ENCODE measurements around the gene MGAT5.
A peak's percentile ranks its signal among the peaks of the same experiment; 100 is the strongest.

Gene MGAT5

GRCh38 chr2:134372611-134373131 is 118.8 kb downstream of the MGAT5 start:
- H3K4me3 ChIP-seq (ENCODE audit: low read depth, low read length), result no peak overlapping the region
- TF ChIP-seq CTCF (IDR thresholded peaks at IDR 0.05; ENCODE audit: low read depth, low read length, missing control alignments), result no peak
- peak; percentile 58 for DNase-seq
- in situ Hi-C loops (cut with HindIII; ENCODE audit: low pct_ligation_motif_present, low sequenced_read_pairs), result no loop called here
- peak overlapping the region; percentile 43 for H3K27ac ChIP-seq
- no peaks in the 10 kb centered on the region for H3K36me3 ChIP-seq (replicated peaks)
- no peaks in the 10 kb centered on the region for H3K27me3 ChIP-seq (replicated peaks)

- in situ Hi-C loops (cut with HindIII; ENCODE audit: low pct_ligation_motif_present, low sequenced_read_pairs), result no loop called here
- no peaks in the 10 kb centered on the region for H3K27me3 ChIP-seq (replicated peaks)
- no peaks in the 10 kb centered on the region for H3K36me3 ChIP-seq (replicated peaks)
- H3K4me3 ChIP-seq (ENCODE audit: low read depth, low read length), result no peak overlapping the region
- no peak overlapping the region for H3K27ac ChIP-seq
- DNase-seq, result peak; percentile 18
- TF ChIP-seq CTCF (IDR thresholded peaks at IDR 0.05; ENCODE audit: low read depth, low read length, missing control alignments), result peak; percentile 62
These were observed 122.1 kb downstream of the MGAT5 start for GRCh38 chr2:134375935-134376334.

- no peak for DNase-seq
- no peak overlapping the region for H3K4me3 ChIP-seq (ENCODE audit: low read depth, low read length)
- H3K27ac ChIP-seq, result no peak overlapping the region
- in situ Hi-C loops (cut with HindIII; ENCODE audit: low pct_ligation_motif_present, low sequenced_read_pairs), result no loop called here
- H3K27me3 ChIP-seq (replicated peaks), result no peaks in the 10 kb centered on the region
- no peaks in the 10 kb centered on the region for H3K36me3 ChIP-seq (replicated peaks)
- TF ChIP-seq CTCF (IDR thresholded peaks at IDR 0.05; ENCODE audit: low read depth, low read length, missing control alignments), result no peak
These were observed 123.9 kb downstream of the MGAT5 start for GRCh38 chr2:134377730-134378129.

GRCh38 chr2:134379293-134379692 is 125.4 kb downstream of the MGAT5 start:
- peak; percentile 2 for TF ChIP-seq CTCF (IDR thresholded peaks at IDR 0.05; ENCODE audit: low read depth, low read length, missing control alignments)
- in situ Hi-C loops (cut with HindIII; ENCODE audit: low pct_ligation_motif_present, low sequenced_read_pairs), result no loop called here
- H3K27ac ChIP-seq, result no peak overlapping the region
- no peaks in the 10 kb centered on the region for H3K27me3 ChIP-seq (replicated peaks)
- no peak for DNase-seq
- no peaks in the 10 kb centered on the region for H3K36me3 ChIP-seq (replicated peaks)
- no peak overlapping the region for H3K4me3 ChIP-seq (ENCODE audit: low read depth, low read length)

GRCh38 chr2:134379722-134380121 is 125.8 kb downstream of the MGAT5 start:
- Histone ChIP-seq H3K27me3 (replicated peaks) (no peaks in the 10 kb centered on the region), H3K4me3 (ENCODE audit: low read depth, low read length) (no peak overlapping the region), H3K36me3 (replicated peaks) (no peaks in the 10 kb centered on the region), H3K27ac (no peak overlapping the region)
- TF ChIP-seq CTCF (IDR thresholded peaks at IDR 0.05; ENCODE audit: low read depth, low read length, missing control alignments), result no peak
- in situ Hi-C loops (cut with HindIII; ENCODE audit: low pct_ligation_motif_present, low sequenced_read_pairs), result no loop called here
- no peak for DNase-seq

GRCh38 chr2:134381141-134381540 is 127.3 kb downstream of the MGAT5 start:
- Histone ChIP-seq H3K27me3 (replicated peaks) (no peaks in the 10 kb centered on the region), H3K36me3 (replicated peaks) (no peaks in the 10 kb centered on the region), H3K4me3 (ENCODE audit: low read depth, low read length) (no peak overlapping the region), H3K27ac (no peak overlapping the region)
- in situ Hi-C loops (cut with HindIII; ENCODE audit: low pct_ligation_motif_present, low sequenced_read_pairs), result no loop called here
- DNase-seq, result no peak
- TF ChIP-seq CTCF (IDR thresholded peaks at IDR 0.05; ENCODE audit: low read depth, low read length, missing control alignments), result no peak

All from brain microvascular endothelial cell (primary cell).